ENCODE results near the gene FBXO33. TPM values are rescaled to one million over a fixed set of nuclear protein-coding genes. Genes with fewer than 3 reads are reported as not detected.

Gene FBXO33
- total RNA-seq, 6 experiments from 2014 or later: 4.3 to 6.0 (median 5.2) TPM

- no peak for ATAC-seq
- Histone ChIP-seq H3K27me3 (no peaks in the 10 kb centered on the region), H3K36me3 (no peaks in the 10 kb centered on the region), H3K9me3 (no peaks in the 10 kb centered on the region), H3K27ac (no peak overlapping the region), H3K4me3 (no peak overlapping the region), H3K4me1 (no peaks in the 10 kb centered on the region)
- TF ChIP-seq CTCF (IDR thresholded peaks at IDR 0.05): no peak
- TF ChIP-seq POLR2A (IDR thresholded peaks at IDR 0.05): no peak
- WGBS (ENCODE audit: insufficient coverage, low coverage, low lambda C conversion rate, missing lambda C conversion rate): 88% methylated on average over 2 of the region's 2 CpGs
- intact Hi-C loops (cut with DNase I): no loop called here
- DNase-seq: no peak
These were observed 20.4 kb upstream of the FBXO33 start for GRCh38 chr14:39452680-39453079.

DNA sequence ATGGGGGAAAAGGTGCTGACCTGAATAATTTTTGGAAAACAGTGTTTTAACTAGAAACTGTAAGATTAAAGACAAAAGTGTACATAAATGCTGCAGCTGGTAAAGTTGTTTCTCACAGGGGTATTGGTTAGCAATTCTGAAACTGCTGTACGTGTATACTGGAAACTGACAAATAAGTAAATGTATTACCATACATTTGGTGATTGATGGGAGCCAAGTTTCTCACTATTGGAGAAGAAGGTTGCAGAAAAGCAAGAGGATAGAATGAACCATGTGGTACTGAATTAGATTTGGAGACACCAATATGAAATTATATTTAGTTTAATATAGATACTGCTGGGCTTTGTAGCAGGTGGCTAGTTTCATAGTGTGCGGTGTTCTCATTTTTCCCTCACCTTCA, 19.6 kb upstream of the FBXO33 start:
- Histone ChIP-seq H3K4me3 (no peak overlapping the region), H3K4me1 (no peaks in the 10 kb centered on the region), H3K36me3 (no peaks in the 10 kb centered on the region), H3K9me3 (no peaks in the 10 kb centered on the region), H3K27me3 (no peaks in the 10 kb centered on the region), H3K27ac (no peak overlapping the region)
- no peak for TF ChIP-seq POLR2A (IDR thresholded peaks at IDR 0.05)
- no peak for TF ChIP-seq CTCF (IDR thresholded peaks at IDR 0.05)
- DNase-seq (no peak), ATAC-seq (no peak)
- 79% methylated on average over 2 of the region's 2 CpGs for WGBS (ENCODE audit: insufficient coverage, low coverage, low lambda C conversion rate, missing lambda C conversion rate)
- intact Hi-C loops (cut with DNase I): no loop called here

DNA sequence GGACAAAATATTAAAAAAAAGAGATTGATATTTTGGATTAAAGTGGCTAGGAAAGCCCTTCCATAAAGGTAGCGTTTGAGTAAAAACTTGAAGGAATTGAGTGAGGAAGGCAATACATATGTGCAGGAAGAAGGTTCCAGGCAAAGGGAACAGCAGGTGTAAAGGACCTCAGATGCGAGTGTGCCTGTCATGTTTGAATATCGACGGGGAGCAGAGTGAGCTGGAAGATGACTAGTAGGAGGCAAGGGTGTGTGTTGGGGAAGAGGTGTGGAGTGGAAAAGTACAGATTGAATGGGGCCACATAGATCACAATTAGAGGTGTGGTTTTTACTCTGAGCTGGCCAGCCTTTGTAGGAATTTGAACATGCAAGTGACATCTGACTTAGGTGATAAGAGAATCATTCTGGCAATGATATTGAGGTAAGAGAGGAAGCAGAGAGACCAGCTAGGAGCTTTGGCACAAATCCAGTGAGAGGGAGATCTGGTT, 15.0 kb upstream of the FBXO33 start:
- TF ChIP-seq POLR2A (IDR thresholded peaks at IDR 0.05) (no peak), CTCF (IDR thresholded peaks at IDR 0.05) (no peak)
- intact Hi-C loops (cut with DNase I): no loop called here
- no peak overlapping the region for H3K4me3 ChIP-seq
- ATAC-seq (no peak), DNase-seq (no peak)
- no peaks in the 10 kb centered on the region for H3K27me3 ChIP-seq
- no peaks in the 10 kb centered on the region for H3K4me1 ChIP-seq
- H3K36me3 ChIP-seq: no peaks in the 10 kb centered on the region
- no peaks in the 10 kb centered on the region for H3K9me3 ChIP-seq
- no peak overlapping the region for H3K27ac ChIP-seq
- WGBS (ENCODE audit: insufficient coverage, low coverage, low lambda C conversion rate, missing lambda C conversion rate): 70% methylated on average over 4 of the region's 4 CpGs

GRCh38 chr14:39446131-39446744, 14.0 kb upstream of the FBXO33 start:
- Histone ChIP-seq H3K27ac (no peak overlapping the region), H3K4me3 (no peak overlapping the region), H3K4me1 (no peaks in the 10 kb centered on the region), H3K36me3 (no peaks in the 10 kb centered on the region), H3K9me3 (no peaks in the 10 kb centered on the region), H3K27me3 (no peaks in the 10 kb centered on the region)
- no peak for DNase-seq
- no peak for TF ChIP-seq POLR2A (IDR thresholded peaks at IDR 0.05)
- TF ChIP-seq CTCF (IDR thresholded peaks at IDR 0.05): no peak
- ATAC-seq: no peak
- intact Hi-C loops (cut with DNase I): no loop called here
- 86% methylated on average over 1 of the region's 1 CpG for WGBS (ENCODE audit: insufficient coverage, low coverage, low lambda C conversion rate, missing lambda C conversion rate)

Data from right lobe of liver (tissue), 6 donors.